Measurements from ENCODE around the gene HPCAL1.

Gene HPCAL1

DNA sequence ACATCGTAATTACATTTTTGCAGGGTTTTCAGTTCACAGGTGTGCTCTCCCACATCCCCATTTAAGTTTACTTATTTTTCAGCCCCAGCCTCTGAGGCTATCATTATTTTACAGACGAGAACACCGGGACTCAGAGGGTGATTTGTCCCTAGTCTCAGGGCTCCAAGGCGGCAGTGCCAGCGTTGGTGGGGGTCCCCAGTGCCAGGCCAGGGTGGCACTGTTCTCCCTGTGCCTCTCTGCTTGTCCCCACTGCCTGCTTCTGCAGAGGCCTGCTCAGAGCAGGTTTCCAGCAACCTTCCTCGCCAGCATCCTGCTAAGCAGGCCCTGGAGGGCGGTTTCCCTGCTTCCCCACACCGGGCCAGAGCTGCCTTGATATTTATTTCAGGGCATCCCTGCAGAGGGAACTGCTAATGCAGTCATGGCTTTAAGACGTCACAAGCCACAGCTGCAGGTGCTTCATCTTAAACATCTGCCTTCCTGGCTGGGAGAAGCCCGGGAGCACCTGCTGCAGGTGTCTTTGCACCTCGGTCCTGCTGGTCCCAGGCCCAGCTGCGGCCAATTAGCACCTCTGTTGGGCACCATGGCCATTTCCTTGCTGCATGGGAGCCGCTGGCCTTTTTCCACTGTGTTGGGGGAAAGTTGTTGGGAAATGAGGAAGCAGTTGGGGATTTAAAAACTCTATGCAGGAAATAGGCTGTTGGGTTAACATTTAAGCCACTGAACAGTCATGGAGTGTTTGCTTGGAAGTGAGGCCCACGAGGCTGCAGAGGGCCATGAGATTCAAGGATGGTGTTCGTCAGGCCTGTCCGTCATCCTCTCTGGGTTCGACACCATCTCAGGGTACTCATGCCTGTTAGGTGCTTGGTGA, 22.8 kb downstream of the HPCAL1 start:
- DNase-seq = peak in 1 of 2 experiments; percentile 42

DNA sequence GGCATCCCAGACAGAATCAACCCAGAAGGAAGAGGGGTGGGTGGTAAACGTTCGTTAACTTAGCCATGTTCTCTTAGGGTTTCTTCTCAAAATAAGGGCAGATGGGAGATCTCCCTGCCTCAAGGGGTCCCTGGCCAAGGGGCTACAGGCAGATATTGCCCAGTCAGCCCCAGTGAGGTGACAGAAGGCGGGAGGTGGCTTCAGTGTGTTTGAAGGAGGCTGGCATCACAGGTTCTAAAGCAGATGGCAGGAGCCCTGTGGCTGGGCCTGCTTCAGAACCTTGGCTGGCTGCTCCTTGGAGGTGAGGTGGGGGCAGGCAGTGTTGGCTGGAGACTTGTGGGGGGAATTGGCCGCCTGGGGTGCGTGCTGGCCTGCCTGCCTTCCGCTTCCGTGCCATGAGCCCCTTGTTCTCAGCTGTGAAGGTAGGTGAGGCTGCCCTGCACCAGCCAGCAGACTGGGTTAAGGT, 23.5 kb downstream of the HPCAL1 start:
- peak; percentile 77 to 89 for DNase-seq

DNA sequence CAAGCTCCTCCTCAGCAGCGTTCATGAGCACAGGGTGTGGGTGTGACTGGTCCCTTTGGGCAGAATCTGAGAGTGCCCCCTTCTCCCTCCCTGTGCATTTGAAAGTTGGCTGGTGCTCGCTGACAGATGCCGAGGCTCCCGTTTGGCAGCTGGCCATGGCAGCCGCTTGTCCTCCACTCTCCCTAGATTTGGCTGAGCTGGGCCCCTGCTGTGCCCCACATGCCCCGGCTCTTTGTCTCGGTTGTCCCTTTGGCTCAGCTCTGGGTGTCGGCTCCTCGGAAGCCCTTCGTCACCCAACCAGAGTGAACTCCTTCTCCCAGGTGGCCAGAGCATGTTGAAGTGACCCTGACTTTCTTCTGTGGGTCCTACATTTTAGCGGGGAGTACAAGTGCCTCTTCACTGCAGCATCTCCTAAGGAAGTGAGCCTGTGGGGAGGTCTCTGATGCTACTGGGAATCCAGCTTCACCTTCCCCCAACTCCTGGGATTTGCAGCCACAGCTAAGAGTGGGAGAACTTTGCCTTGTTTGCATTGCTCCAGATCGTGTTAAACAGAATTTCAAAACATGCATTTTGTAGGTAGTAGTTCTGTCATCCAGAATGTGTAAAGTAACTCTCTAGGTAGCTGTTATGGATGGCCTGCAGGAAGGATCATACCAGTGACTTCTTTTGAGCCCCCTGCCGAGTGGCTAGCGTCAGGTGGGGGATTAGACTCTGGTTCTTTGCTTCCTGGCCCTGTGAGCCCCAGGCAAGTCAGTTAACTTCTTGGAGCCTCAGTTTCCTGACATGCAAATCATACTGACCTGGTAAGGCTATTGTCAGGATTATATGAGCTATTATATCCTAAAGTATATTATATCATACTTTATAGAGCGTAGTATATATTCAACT, 24.2 kb downstream of the HPCAL1 start:
- DNase-seq = peak; percentile 94 to 97

DNA sequence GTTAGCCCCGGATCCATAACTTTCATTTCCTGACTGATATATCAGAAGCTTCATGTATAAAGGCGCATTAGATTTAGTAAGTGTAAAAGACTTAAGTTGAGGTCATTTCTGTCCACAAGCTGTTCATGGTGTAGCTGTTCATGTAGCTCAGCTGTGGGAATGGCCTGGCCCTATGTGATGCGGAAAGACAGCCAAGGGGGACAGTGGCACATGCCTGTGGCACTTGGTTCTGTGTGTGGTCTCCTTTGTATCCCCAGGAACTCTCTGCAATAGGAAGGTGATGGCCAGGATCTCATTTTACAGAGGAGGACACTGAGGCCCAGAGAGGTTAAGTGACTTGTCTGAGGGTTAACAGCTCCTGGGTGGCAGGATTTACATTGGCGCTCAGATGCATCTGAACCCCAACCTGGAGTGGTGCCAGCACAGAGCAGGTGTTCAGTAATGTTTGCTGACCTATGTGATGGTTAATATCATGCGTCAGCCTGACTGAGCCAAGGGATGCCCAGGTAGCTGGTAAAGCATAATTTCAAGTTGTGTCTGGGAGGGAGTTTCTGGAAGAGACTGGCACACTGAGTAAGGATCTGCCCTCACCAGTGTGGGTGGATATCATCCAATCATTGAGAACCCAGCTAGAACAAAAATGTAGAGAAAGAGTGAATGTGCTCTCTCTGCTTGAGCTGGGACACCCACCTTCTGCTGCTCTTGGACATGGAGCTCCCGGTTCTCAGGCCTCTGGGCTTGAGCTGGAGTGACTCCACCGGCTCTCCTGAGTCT, 25.4 kb downstream of the HPCAL1 start:
- peak; percentile 25 to 32 for DNase-seq

- DNase-seq = no peak
Measured at GRCh38 chr2:10328670-10329579, 26.2 kb downstream of the HPCAL1 start.

DNA sequence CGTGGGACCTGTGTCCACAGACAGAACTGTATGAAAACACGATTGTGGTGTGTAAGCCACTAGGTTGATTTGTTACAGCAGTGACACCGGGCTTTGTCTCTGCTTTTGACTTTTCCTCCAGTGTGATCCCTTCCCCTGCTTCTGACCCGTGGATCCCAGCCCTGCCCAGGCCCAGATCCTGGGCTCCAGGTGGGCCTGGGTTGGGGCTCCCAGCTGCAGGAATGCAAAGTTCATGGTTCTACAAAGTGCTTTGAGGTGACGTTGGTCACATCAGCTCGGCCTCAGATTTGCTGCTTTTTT, 26.8 kb downstream of the HPCAL1 start:
- DNase-seq = no peak

DNA sequence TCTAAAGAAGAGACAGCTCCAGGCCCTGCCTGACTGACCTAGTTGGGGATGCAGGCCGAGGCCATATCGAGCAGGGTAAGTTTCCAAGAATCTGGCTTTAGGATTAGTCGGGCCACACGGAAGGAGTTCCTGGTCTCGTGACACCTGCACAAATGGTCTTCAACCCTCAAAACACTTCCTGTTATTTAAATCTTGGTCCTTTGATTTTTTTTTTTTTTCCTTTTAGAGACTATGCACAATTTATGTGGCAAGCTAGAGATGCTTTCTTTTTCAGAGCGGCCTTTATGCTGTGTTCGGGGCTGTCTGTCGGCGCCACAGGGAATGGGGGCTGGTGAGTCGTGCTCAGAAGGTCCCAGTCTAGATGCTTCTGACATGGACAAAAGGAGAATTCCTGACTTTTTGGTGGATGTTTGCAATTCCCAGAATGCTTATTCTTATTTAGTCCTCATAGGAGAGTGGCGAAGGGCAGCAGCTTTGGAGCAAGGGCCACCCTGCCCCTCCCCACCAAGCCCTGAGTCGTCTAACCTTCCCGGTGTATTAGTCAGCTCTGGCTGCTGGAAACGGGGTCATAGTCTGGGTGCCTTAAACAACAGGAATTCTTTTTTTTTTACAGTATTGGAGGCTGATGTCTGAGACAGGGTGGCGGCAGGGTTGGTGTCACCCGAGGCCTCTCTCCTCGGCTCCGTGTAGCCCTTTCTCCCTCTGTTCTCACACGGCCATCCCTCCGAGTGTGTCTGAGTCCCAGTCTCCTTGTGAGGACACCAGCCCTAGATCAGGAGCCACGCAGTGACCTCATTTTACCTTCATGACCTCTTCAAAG, 27.4 kb downstream of the HPCAL1 start:
- DNase-seq = no peak

DNA sequence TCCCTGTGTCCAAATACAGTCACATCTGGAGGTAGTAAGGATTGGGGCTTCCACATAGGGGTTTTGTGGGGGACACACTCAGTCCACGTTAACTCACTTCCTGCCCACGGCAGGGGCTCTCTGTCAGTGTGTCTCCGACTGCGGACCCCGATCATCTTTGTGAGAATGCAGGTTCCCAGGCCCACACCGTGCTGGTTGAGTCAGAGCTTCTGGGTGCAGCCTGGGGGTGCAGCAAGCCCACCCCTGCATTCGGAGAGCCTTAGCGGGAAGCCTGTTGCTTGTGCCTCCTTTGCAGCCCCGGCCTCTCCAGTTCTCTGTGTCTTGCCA, 28.0 kb downstream of the HPCAL1 start:
- DNase-seq = no peak

DNA sequence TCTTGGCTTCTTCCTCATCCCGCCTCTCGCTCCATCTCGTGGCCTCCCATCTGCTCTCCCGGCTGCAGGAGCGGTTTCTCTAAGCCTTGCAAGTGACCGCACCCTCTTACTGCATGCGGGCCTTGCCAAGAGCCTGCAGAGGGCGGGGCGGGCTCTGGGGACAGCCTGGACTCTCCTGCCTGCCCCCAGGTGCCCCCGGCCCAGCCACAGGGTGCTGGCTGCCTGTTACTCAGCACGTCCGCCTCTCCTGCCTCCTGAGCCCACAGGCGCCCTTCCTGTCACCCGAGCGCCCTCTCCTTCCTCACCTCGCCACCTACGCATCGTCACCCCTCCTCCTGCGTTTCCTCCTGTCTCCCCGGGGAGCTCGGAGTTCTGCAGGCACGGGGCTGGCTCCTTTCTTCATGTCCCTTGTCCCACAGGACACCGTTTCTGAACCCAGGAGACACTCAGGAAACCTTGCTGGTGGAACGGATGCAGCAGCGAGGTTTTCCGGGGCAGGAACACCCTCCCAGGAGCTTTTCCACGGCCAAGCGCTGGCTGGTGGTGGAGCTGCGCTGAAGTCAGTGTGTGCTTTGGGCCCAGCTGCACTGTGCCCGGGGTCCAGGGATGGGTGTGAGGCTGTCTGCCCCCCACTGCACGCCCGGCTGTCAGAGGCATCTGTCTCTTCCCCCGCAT, 28.5 kb downstream of the HPCAL1 start:
- peak; percentile 81 to 83 for DNase-seq

GRCh38 chr2:10331702-10332401, 29.1 kb downstream of the HPCAL1 start:
- peak in 1 of 2 experiments; percentile 61 for DNase-seq

DNA sequence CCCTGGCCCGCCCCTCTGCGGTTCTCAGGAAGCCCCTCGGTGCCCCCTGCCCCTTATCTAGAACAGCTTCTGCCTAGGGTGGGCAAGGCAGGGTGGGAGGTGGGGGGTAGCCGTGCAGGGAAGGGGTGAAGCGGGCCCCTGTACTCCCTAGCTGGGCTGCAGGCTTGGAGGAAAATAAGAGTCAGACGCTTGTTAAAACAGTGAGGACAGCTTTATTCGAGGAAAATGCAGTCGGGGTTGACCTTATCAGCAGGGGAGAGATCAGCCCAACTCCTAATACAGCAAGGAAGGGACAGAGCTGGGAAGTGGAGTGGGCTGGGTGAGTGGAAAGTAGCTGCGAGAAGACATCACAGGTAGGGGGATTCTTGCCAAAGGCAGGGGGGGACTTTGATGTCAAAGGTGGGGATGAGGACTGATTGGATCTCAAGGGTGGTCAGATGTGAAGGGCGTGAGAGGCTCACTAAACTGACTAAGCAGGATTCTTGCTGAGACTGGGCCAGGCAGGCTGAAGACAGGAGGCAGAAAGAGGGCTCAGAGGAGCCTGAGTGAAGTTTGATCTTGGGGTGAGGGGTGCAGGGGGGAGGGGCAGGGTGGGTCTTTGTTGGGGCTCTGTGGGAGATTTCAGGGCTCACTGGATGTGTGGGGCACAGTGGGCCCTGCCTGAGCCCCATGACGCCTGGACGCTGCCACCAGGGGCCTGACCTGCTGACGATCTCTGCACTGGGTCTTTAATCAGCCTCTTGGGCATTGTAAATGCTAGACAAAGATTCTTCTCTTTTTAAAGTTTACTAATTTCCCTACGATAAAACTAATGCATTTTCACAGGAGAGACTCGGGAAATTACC, 29.9 kb downstream of the HPCAL1 start:
- peak in 1 of 2 experiments; percentile 26 for DNase-seq

DNA sequence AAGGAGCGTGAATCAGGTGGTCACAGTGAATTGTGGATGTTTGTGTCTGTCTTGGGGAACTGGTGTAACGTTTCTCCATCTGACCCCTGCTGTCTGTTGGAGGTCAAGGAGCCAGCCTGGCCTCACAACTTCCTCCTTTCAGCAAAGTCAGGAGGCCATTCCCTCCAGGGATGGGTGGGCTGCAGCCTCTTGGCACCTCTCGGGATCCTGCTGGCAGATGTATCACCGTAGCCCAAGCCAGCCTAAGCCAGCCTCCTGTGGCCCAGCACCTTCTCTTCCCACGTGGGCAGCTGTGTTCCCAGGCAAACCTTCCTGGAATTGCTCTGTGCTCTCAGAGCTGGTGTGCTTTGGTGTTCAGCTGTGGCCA, 30.5 kb downstream of the HPCAL1 start:
- peak; percentile 28 to 61 for DNase-seq

- no peak for DNase-seq
Measured at GRCh38 chr2:10333966-10334365, 31.3 kb downstream of the HPCAL1 start.

DNA sequence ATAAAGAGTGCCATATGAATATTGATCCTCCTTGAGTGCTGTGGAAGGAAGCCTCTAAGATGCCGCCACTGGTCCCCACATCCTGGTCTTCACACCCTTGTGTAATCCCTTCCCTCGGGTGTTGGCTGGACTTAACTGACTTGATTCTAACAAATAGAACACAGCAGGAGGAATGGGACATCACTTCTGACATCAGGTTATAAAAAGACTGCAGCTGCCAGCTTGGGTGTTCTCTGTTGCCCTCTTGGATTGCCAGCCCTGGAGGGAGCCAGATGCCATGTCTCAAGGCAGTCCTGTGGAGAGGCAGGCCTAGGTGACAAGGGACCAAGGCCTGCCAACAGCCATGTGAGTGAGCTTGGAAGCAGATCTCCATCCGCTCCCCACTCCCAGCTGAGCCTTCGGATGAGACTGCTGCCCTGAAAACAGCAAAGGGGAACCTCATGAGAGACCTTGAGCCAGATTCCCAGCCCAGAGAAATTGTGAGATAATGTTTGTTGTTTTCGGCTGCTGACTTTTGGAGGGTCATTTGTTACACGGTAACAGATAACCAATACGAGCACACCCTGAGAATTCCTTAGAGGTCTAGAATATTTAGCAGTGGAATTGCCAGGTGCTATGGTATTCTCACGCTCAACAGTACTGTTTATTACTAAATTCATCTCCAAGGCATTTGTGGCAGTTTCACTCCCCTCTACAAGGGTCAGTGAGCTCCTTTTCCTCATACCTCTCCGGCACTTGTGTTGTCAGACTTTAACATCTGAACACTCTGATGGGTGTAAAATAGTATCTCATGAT, 32.5 kb downstream of the HPCAL1 start:
- DNase-seq = no peak

DNA sequence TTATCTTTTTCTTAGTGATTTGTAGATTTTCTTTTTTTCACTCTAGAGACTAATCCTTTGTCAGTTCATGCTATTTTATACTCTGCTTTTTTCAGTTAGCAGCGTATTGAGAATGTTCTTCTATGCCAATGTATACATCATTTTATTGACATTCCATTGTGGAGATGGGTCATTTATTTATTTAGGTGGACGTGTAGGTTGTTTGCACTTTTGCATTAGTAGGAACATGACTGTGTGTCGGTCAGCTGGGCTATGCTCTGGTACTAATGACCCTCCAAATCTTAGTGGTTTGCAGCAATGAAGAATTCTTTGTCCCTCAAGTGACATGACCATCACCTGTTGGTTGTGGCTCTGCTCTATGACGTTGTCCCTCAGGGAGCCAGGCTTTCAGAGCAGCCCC, 33.6 kb downstream of the HPCAL1 start:
- no peak for DNase-seq

GRCh38 chr2:10337449-10338269, 35.0 kb downstream of the HPCAL1 start:
- DNase-seq = no peak

All from NCI-H524 (cell line).